HG03457 (cell line): ENCODE measurements around the gene STAB1.

ENCODE experiments used
- ATAC-seq: cut with Tn5 transposase; IDR thresholded peaks from one replicate; pipeline ENCODE4 v1.9.1; 2021; ENCODE audit warnings: moderate number of reproducible peaks; ENCODE audit not compliant: unreplicated experiment

Gene STAB1

DNA sequence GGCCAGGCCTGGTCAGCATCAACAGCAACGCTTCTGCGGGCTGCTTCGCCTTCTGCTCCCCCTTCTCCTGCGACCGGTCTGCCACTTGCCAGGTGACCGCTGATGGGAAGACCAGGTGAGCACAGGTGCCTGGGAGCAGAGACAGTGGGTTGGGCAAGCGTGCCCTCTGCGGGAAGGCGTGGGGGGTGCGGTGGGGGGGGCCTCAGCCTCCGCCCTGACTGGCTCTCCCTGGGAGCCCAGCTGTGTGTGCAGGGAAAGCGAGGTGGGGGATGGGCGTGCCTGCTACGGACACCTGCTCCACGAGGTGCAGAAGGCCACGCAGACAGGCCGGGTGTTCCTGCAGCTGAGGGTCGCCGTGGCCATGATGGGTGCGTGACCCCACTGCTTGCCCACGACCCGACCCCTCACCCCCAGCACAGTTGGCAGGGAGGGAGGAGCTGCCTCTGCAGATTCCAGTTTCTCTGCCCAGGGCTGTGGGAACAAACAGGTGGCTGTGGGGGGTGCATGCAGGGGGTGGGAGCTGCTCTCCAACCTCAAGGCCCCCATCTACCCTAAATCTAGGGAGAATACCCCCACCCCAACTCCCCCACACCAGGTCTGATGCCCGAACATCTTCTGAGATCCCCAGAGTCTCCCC, 8.8 kb downstream of the STAB1 start:
- ATAC-seq = no peak

DNA sequence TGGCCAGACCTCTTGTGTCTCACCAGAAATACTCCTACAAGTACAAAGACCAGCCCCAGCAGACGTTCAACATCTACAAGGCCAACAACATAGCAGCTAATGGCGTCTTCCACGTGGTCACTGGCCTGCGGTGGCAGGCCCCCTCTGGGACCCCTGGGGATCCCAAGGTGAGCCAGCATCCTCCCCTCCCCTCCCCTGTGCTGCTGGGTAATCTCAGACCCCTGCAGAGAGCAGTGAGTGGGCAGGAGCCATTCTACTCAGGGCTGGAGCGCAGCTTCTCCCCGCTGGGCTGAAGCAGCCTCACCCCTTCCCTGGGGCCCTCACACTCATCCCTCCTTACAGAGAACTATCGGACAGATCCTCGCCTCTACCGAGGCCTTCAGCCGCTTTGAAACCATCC, 9.8 kb downstream of the STAB1 start:
- ATAC-seq = no peak

DNA sequence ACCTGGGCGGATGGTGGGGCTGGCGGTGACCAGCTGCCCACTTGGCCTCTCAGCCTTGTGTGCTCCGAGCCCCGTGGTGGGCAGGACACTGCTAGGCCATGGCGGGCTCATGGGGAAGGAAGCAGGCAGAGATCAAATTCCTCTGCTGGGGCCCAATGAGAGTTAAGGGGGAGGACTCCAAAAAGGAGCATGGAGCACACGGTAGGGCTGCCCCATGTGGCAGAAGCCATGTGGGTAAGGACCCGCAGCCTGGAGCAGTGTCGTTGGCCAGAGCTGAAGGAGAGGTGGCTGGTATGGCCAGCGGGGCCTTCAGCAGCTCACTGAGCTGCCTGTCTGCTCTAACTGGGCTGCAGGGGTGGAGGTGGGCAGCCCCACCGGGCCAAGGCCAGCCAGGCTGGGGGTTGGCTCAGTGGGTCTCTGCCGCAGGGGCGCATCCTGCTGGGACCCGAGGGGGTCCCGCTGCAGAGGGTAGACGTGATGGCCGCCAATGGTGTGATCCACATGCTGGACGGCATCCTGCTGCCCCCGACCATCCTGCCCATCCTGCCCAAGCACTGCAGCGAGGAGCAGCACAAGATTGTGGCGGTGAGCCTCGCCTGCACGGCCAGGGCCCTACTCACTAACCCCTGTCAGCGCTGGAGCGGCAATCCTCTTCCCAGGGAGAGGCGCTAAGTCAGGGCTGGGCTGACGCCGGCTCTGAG, 11.3 kb downstream of the STAB1 start:
- ATAC-seq = no peak

DNA sequence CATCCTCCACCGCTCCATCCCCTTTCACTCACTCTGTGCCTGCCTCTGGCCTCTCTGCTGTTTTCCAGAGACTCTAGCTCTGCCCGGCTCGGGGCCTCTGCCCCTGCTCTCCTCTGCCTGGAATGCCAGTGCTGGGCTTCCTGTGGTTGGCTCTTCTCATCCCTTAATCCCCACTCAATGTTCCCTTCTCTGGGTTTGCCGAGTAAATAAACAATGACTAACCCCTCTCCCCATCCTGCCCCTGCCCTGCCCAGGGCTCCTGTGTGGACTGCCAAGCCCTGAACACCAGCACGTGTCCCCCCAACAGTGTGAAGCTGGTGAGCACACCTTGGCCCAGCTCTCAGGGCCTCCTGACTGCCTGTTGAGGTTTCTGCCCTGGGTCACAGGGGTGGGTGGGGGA, 12.2 kb downstream of the STAB1 start:
- ATAC-seq = no peak

DNA sequence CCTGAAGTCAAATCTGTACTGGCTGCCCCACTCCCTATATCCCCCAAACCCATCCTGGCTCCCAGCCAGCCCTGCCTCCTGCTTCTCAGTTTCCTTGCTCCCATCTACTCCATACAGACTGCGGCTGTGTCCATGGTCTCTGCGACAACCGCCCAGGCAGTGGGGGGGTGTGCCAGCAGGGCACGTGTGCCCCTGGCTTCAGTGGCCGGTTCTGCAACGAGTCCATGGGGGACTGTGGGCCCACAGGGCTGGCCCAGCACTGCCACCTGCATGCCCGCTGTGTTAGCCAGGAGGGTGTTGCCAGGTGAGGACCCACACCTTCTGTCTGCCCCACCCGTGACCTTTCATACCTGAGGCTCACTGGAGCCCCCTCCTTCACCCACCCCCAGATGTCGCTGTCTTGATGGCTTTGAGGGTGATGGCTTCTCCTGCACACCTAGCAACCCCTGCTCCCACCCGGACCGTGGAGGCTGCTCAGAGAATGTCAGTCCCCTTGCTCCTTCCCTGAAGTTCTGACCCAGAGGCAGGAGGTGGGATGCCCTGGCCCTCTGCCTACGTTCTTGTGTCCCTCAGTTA, 14.7 kb downstream of the STAB1 start:
- ATAC-seq = no peak

DNA sequence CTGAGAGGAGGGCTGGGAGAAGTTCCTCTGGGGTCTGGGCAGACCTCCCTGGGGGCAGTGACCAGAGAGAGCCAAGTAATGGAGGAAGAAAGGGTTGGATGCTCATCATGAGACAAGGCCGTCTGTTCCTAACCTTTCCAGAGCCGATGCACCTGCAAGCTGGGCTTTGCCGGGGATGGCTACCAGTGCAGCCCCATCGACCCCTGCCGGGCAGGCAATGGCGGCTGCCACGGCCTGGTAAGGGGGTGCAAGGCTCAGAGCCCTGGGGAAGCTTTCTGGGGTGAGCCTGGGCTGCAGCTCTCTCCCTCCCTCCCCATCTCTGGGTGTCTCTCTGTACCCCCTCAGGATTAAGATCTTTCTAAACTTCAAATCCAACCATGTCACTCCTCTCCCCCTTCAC, 16.4 kb downstream of the STAB1 start:
- ATAC-seq = no peak

DNA sequence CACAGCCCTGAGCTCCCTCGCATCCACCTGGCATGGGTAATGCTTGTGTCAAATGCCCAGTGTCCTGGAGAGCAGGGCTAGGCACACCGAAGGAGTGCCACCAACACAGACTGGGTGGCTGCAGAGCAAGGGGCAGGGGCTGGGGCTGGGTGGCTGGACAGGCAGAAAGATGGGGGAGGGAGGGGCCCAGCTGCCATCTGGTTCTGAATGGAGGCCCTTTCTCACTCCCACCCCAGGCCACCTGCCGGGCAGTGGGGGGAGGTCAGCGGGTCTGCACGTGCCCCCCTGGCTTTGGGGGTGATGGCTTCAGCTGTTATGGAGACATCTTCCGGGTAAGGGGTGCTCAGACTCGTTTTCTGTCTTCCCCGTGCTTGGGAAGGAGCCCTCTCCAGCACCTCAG, 17.0 kb downstream of the STAB1 start:
- no peak for ATAC-seq

DNA sequence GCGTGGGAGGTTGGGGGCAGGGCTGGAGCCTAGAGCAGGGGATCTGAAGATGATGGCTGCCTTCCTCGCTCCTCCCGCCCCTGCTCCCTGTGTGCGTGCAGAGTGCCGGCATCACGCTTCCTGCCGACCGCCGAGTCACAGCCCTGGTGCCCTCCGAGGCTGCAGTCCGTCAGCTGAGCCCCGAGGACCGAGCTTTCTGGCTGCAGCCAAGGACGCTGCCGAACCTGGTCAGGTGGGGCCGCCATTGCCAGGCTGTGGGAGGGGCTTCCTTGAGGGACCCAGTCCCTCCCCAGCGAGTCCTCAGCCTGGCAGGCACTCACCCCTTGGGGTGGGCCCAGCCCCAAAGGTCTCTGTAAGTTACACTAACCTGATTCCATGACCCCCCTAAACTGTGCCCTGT, 17.6 kb downstream of the STAB1 start:
- no peak for ATAC-seq

DNA sequence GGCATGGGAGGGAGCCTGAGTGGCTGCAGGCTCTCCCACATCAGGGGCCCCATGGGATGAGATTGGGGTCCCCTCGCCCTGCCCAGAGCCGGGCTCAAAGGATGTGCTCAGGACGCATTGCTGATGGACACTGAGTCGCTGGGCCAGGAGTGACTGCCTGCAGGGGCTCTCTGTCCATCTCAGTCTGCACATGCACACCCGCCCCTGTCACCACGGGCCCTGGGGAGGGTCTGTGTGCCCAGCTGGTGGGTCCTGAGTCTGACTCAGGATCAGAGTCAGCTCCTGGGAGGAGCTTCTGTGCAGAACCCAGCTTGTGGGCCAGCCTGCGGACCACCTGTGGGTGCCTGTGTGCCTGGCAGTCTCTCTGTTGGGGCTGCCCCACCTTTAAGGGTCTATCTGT, 18.1 kb downstream of the STAB1 start:
- ATAC-seq = no peak

DNA sequence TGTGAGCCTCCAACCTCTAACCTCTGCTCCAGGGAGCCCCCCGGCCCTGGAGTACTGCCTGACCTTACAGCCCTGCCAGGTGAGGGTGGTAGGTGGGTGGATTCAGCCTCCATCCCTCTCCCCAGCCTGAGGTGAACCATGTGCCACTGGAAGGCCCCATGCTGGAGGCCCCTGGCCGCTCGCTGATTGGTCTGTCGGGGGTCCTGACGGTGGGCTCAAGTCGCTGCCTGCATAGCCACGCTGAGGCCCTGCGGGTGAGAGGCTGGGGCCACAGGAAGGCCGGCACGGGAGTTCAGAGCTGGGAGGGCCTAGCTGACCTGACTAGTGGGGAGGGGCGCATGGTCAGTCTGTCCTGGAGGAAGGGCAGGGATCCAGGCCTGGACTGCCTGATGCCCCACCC, 19.4 kb downstream of the STAB1 start:
- no peak for ATAC-seq

DNA sequence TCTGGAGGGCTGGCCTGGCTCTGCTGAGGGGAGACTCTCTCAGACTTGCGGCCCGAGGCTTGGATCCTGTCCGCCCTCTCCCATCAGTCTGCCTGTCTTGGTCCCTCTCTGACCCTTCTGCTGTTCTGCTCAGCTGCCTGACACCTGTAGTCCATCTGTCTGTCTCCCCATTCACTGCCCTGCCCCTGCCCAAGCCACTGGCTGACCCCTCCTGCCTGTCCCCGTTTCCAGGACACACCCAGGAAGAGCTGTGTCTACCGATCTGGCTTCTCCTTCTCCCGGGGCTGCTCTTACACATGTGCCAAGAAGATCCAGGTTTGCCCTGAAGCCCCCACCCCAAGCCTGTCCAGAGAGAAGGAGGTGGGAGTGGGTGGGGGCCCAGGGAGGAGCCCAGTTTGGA, 20.1 kb downstream of the STAB1 start:
- ATAC-seq = no peak

DNA sequence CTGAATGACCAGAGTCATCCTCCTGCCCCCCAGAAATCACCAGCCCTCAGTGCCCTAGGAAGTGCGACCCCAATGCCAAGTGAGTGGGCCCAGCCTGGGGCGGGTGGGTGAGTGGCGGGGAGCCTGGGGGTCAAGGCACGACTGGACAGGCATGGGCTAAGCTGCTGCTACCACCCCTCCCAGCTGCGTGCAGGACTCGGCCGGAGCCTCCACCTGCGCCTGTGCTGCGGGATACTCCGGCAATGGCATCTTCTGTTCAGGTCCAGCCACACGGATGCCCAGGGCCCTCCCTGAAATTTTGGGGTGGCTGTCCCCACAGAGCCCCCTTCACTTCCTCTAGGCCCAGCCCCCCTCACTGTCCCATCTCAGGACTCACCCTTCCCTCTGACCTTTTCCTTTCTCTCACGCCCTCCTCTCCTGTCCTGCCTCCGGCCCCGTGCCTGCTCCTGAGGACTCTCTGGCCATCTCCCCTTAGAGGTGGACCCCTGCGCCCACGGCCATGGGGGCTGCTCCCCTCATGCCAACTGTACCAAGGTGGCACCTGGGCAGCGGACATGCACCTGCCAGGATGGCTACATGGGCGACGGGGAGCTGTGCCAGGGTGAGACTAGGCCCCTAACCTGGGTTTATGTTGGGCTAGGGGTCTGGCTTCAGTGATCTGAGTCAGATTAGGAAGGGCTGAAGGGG, 21.5 kb downstream of the STAB1 start:
- no peak for ATAC-seq

DNA sequence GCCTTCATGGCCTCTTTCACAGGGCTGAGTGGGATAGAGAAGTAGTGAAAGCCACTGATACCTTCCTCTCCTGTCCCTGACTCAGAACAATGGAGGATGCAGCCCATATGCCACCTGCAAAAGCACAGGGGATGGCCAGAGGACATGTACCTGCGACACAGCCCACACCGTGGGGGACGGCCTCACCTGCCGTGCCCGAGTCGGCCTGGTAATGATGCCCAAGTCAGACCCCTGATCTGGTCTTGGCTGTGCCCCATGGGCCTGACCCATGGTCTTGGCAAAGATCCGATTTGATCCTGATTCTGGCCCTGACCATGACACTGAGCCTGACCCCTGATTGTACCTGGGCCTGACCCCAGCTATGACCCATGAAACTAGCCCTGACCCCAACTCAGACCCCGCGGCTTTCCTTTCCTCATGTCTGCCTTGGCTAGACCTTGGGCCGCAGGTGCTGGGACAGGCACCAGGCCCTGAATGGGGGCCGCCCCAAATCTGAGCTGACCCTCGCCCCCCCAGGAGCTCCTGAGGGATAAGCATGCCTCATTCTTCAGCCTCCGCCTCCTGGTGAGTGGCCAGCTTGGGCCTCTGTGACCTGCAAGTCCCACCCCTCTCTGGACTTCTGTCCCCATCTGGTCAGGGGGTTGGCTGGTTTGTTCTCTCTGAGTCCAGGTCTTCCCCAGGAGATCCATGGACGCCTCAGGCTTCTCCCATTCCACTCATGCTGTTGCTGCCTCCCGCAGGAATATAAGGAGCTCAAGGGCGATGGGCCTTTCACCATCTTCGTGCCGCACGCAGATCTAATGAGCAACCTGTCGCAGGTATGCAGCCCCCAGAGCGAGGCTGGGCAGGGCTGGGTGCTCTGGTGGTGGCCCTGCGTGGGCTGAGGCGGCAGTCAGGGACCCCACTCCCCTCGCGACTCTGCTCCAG, 22.9 kb downstream of the STAB1 start:
- no peak for ATAC-seq

DNA sequence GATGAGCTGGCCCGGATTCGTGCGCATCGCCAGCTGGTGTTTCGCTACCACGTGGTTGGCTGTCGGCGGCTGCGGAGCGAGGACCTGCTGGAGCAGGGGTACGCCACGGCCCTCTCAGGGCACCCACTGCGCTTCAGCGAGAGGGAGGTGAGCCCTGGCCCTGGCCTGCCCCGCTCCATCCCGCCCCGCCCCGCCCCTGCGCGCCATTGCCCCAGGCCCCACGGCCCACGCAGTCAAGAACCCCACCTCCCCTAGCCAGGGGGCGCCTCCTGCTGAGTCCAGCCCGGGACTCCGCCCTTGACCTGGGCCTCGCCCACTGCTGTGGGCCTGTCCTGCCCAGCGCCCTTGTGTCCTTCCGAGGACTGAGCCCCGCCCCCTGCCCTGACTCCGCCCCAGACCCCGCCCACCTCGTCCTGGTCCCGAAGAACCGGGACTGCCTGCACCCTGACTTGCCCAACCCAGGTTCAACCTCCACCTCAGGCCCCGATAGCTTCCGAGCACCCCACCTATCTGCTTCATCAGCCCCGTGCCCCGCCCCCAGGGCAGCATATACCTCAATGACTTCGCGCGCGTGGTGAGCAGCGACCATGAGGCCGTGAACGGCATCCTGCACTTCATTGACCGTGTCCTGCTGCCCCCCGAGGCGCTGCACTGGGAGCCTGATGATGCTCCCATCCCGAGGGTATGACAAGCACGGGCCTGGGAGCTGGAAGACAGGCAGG, 23.7 kb downstream of the STAB1 start:
- ATAC-seq = no peak

DNA sequence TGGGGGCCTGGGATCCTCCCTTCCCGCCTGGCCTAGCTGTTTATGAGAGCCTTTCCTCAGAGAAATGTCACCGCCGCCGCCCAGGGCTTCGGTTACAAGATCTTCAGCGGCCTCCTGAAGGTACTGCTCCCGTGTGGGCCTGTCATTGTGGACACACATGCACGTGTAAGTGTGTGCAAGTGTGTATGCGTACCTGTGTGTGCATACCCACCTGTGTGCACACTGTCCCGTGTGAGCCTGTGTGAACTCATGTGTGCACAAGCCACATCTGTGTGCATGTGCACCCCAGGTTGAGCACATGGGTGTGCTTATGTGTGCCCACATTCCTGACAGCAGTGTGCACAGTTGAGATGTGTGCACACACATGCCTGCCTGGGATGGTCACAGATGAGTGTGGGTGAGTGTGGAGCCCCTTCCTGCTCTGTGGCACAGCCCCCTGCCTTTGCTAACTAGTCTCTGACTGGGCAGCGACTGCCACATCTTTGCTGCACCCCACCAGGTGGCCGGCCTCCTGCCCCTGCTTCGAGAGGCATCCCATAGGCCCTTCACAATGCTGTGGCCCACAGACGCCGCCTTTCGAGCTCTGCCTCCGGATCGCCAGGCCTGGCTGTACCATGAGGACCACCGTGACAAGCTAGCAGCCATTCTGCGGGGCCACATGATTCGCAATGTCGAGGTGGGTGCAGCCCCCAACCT, 24.5 kb downstream of the STAB1 start:
- no peak for ATAC-seq

DNA sequence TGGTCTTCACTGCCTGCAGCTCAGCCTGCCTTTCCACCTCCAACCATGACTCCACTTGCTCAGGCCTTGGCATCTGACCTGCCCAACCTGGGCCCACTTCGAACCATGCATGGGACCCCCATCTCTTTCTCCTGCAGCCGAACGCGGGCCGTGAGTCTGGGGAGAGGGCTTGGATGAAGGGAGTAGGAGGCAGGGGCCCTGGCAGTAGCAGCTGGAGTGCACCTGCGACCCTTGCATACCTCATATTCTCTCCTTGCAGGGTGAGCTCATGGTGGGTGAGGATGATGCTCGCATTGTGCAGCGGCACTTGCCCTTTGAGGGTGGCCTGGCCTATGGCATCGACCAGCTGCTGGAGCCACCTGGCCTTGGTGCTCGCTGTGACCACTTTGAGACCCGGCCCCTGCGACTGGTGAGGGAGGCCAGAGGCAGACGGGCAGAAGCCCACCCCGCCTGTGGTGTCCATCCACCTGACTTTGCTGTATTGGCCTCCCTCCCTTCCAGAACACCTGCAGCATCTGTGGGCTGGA, 25.1 kb downstream of the STAB1 start:
- ATAC-seq = no peak

DNA sequence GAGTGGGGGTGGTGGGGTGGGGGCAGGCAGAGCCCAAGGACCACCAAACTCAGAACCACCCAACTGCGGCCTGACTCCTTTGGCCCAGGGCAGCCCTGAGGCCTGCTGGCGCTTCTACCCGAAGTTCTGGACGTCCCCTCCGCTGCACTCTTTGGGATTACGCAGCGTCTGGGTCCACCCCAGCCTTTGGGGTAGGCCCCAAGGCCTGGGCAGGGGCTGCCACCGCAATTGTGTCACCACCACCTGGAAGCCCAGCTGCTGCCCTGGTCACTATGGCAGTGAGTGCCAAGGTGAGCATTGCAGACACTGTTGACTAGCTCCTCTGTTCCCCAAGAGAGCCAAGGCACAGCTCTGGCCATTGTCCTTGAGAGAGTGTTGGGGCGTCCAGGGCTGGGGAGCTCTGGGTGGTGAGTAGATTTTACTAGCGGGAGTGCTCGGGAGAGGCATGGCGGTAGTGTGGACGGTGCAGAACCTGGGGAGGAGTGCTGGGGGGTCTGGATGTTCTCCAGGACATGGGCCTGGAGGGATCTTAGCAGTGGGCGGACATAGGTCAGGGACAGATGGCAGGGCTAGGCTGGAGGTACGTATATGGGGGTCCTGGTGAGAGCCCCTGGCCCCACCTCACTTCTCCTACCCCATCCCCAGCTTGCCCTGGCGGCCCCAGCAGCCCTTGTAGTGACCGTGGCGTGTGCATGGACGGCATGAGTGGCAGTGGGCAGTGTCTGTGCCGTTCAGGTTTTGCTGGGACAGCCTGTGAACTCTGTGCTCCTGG, 25.8 kb downstream of the STAB1 start:
- ATAC-seq = no peak

DNA sequence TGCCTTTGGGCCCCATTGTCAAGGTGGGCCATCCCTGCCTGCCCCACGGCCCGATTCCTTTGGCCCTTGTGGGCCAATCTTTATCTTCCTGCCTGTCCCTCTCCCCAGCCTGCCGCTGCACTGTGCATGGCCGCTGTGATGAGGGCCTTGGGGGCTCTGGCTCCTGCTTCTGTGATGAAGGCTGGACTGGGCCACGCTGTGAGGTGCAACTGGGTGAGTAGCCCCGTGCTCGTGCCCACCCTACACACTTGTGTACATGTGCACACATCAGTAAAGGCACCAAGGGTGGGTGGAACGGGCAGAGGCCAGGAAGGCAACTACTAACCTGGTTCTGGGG, 26.3 kb downstream of the STAB1 start:
- no peak for ATAC-seq
